Measurements from ENCODE around the gene IL17RC.

DNA sequence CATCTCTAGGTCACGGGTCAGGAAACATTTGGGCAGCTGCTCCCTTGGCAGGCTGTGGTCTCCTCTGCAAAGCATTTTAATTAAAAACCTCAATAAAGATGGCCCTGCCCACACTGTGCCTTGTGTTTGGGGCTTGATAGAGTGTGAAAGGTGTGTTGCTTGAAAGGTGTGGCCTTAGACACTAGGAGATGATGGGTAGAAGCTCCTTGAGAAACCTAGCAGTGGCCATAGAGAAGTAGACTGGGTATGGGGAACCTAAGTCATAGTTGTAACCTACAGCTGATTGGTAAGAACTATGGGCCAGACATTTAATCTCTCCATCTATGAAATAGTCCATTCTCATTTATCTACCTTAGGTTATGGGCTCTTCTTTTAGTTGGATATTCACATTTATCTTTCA is 23.2 kb upstream of the IL17RC start:
- TF ChIP-seq, protein P1, sequence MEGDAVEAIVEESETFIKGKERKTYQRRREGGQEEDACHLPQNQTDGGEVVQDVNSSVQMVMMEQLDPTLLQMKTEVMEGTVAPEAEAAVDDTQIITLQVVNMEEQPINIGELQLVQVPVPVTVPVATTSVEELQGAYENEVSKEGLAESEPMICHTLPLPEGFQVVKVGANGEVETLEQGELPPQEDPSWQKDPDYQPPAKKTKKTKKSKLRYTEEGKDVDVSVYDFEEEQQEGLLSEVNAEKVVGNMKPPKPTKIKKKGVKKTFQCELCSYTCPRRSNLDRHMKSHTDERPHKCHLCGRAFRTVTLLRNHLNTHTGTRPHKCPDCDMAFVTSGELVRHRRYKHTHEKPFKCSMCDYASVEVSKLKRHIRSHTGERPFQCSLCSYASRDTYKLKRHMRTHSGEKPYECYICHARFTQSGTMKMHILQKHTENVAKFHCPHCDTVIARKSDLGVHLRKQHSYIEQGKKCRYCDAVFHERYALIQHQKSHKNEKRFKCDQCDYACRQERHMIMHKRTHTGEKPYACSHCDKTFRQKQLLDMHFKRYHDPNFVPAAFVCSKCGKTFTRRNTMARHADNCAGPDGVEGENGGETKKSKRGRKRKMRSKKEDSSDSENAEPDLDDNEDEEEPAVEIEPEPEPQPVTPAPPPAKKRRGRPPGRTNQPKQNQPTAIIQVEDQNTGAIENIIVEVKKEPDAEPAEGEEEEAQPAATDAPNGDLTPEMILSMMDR (IDR thresholded peaks at IDR 0.05; ENCODE audit: low read length) = no peak
- no peak for TF ChIP-seq EZH2 (IDR thresholded peaks at IDR 0.05; ENCODE audit: borderline replicate concordance, low read length)
